WTC11 (cell line): ENCODE measurements around the gene PUS7L.

ENCODE experiments used
- AFF4 ChIP-seq: sonication (generic); formaldehyde crosslinking; IDR thresholded peaks from 2 replicates; pipeline ENCODE4 v1.8.1; 2023; ENCODE audit warnings: mild to moderate bottlenecking, missing genetic modification reagents, borderline replicate concordance
- ATF2 ChIP-seq: sonication (generic); formaldehyde crosslinking; IDR thresholded peaks from 2 replicates; pipeline ENCODE4 v1.8.1; 2022; ENCODE audit warnings: low read depth, missing genetic modification reagents, borderline replicate concordance
- CBFB ChIP-seq: sonication (generic); formaldehyde crosslinking; IDR thresholded peaks from 2 replicates; pipeline ENCODE4 v1.8.1; 2022; ENCODE audit warnings: mild to moderate bottlenecking, low read depth, missing genetic modification reagents
- CTCF ChIP-seq: fragments of 200-600 bp; IDR thresholded peaks from 2 replicates; pipeline ENCODE4 v1.8.0; 2022; ENCODE audit warnings: antibody characterized with exemption
- E2F5 ChIP-seq: sonication (generic); formaldehyde crosslinking; IDR thresholded peaks from 2 replicates; pipeline ENCODE4 v1.8.1; 2022; ENCODE audit warnings: mild to moderate bottlenecking, moderate library complexity, missing genetic modification reagents
- SMAD4 ChIP-seq: sonication (generic); formaldehyde crosslinking; IDR thresholded peaks from 2 replicates; pipeline ENCODE4 v1.8.0; 2022; ENCODE audit warnings: mild to moderate bottlenecking, missing genetic modification reagents
- SP1 ChIP-seq: sonication (generic); formaldehyde crosslinking; conservative IDR thresholded peaks from 2 replicates; pipeline ENCODE4 v1.8.1; 2022; ENCODE audit warnings: missing genetic modification reagents
- STAT6 ChIP-seq: sonication (generic); formaldehyde crosslinking; conservative IDR thresholded peaks from 2 replicates; pipeline ENCODE4 v1.8.1; 2023; ENCODE audit warnings: mild to moderate bottlenecking, low read depth, missing genetic modification reagents, moderate library complexity
- TEAD1 ChIP-seq: sonication (generic); formaldehyde crosslinking; IDR thresholded peaks from 2 replicates; pipeline ENCODE4 v1.8.0; 2022; ENCODE audit warnings: mild to moderate bottlenecking, missing genetic modification reagents
- ZBTB21 ChIP-seq: sonication (generic); formaldehyde crosslinking; IDR thresholded peaks from 2 replicates; pipeline ENCODE4 v1.8.1; 2023; ENCODE audit warnings: mild to moderate bottlenecking, missing genetic modification reagents, borderline replicate concordance
- ZNF416 ChIP-seq: fragments of 250-450 bp; sonication (Bioruptor Pico); IDR thresholded peaks from 2 replicates; pipeline ENCODE4 v1.9.0; 2021; ENCODE audit warnings: mild to moderate bottlenecking, inconsistent platforms

GRCh38 chr12:43737646-43738045 lies 20.9 kb downstream of the PUS7L start:
- TF ChIP-seq SP1 (CRISPR knock-in tag) (no peak), TEAD1 (CRISPR knock-in tag) (no peak), CTCF (no peak), E2F5 (no peak), AFF4 (CRISPR knock-in tag) (no peak), CBFB (no peak), ZNF416 (CRISPR knock-in tag) (no peak), ATF2 (CRISPR knock-in tag) (no peak), ZBTB21 (CRISPR knock-in tag) (no peak), STAT6 (CRISPR knock-in tag) (no peak), SMAD4 (CRISPR knock-in tag) (no peak)
